ENCODE measurements around the gene CHD9.

DNA sequence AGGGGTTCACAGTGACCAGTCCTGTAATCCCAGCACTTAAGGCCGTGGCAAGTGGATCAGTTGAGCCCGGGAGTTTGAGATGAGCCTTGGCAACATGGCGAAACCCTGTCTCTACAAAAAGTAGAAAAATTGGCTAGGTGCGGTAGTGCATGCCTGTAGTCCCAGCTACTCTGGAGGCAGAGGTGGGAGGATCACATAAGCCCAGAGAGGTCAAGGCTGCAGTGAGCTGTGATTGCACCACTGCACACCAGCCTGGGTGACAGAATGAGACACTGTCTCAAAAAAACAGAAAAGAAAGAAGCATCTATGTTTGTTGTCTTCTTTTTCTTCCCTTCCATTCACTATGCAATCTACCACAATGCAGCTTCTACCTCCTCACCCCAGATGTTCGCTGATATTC lies 227.5 kb downstream of the CHD9 start:
- TF ChIP-seq, protein P1, sequence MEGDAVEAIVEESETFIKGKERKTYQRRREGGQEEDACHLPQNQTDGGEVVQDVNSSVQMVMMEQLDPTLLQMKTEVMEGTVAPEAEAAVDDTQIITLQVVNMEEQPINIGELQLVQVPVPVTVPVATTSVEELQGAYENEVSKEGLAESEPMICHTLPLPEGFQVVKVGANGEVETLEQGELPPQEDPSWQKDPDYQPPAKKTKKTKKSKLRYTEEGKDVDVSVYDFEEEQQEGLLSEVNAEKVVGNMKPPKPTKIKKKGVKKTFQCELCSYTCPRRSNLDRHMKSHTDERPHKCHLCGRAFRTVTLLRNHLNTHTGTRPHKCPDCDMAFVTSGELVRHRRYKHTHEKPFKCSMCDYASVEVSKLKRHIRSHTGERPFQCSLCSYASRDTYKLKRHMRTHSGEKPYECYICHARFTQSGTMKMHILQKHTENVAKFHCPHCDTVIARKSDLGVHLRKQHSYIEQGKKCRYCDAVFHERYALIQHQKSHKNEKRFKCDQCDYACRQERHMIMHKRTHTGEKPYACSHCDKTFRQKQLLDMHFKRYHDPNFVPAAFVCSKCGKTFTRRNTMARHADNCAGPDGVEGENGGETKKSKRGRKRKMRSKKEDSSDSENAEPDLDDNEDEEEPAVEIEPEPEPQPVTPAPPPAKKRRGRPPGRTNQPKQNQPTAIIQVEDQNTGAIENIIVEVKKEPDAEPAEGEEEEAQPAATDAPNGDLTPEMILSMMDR (IDR thresholded peaks at IDR 0.05) = no peak
- no peak for TF ChIP-seq POLR2A (IDR thresholded peaks at IDR 0.05)
